IMR-90 (cell line): Measurements from ENCODE around the gene EME2. TPM values are rescaled to one million over a fixed set of nuclear protein-coding genes. Genes with fewer than 3 reads are reported as not detected.

Experiments
- ATAC-seq: fragments of 200-7000 bp; cut with Tn5 transposase; 2 replicates; pipeline ENCODE4 v1.9.1; 2020; ENCODE audit warnings: low read depth, mild to moderate bottlenecking, moderate library complexity
- BruUV-seq: library from RNA; stranded (reverse); fragments of 400-500 nt; replicated peaks from 2 replicates; lab custom pipeline; 2021; lab: Mats Ljungman, UMichigan
- CTCF ChIA-PET: fragments of 300-600 bp; formaldehyde crosslinking; extraction: SDS; loops from one replicate; lab custom pipeline; 2021; ENCODE audit warnings: antibody characterized with exemption; lab: Yijun Ruan, JAX
- POLR2A ChIA-PET: fragments of 300-600 bp; sonication (Branson Sonifier 250); formaldehyde crosslinking; loops from one replicate; lab custom pipeline; 2022; ENCODE audit warnings: antibody characterized with exemption; ENCODE audit not compliant: unreplicated experiment; lab: Charles Lee
- DNase-seq: peaks from one replicate; pipeline ENCODE4 v3.0.0; 2013
- H2AFZ ChIP-seq: replicated peaks from 2 replicates; pipeline ENCODE3; 2013; ENCODE audit warnings: low read length, mild to moderate bottlenecking; ENCODE audit not compliant: poor library complexity
- H2AK5ac ChIP-seq: 2 replicates; pipeline ENCODE4 v1.6.1; 2013; ENCODE audit warnings: low read depth, low read length, inconsistent platforms
- H2AK9ac ChIP-seq: replicated peaks from 2 replicates; pipeline ENCODE3; 2013; ENCODE audit warnings: mild to moderate bottlenecking, low read depth, low read length, moderate library complexity; ENCODE audit not compliant: poor library complexity
- H2BK120ac ChIP-seq: 2 replicates; pipeline ENCODE4 v1.6.1; 2013; ENCODE audit warnings: low read depth, low read length, inconsistent platforms
- H2BK15ac ChIP-seq: 3 replicates; pipeline ENCODE4 v1.6.1; 2013; ENCODE audit warnings: low read depth, low read length, inconsistent platforms
- H2BK20ac ChIP-seq: 2 replicates; pipeline ENCODE4 v1.6.1; 2013; ENCODE audit warnings: low read depth, mild to moderate bottlenecking, inconsistent platforms, low read length, moderate library complexity
- H2BK5ac ChIP-seq: 2 replicates; pipeline ENCODE4 v1.6.1; 2013; ENCODE audit warnings: mild to moderate bottlenecking, low read depth, low read length, inconsistent platforms; ENCODE audit not compliant: poor library complexity, severe bottlenecking
- H3K14ac ChIP-seq: replicated peaks from 2 replicates; pipeline ENCODE4 v1.6.1; 2013; ENCODE audit warnings: low read depth, low read length, inconsistent platforms
- H3K18ac ChIP-seq: 2 replicates; pipeline ENCODE4 v1.6.1; 2013; ENCODE audit warnings: low read depth, low read length, control low read depth
- H3K23ac ChIP-seq: 2 replicates; pipeline ENCODE4 v1.6.1; 2013; ENCODE audit warnings: low read depth, low read length, inconsistent platforms
- H3K27ac ChIP-seq: 2 replicates; pipeline ENCODE4 v1.5.1; 2013; ENCODE audit warnings: mild to moderate bottlenecking, control low read depth, low read length; ENCODE audit not compliant: insufficient read depth
- H3K27me3 ChIP-seq: 2 replicates; pipeline ENCODE4 v1.6.1; 2013; ENCODE audit warnings: low read length; ENCODE audit not compliant: control insufficient read depth, insufficient read depth
- H3K36me3 ChIP-seq: 2 replicates; pipeline ENCODE4 v1.6.1; 2013; ENCODE audit warnings: low read length, mixed read lengths; ENCODE audit not compliant: control insufficient read depth, insufficient read depth
- H3K4ac ChIP-seq: 2 replicates; pipeline ENCODE4 v1.6.1; 2013; ENCODE audit warnings: low read depth, low read length, inconsistent platforms
- H3K4me1 ChIP-seq: 2 replicates; pipeline ENCODE4 v1.6.1; 2013; ENCODE audit warnings: low read length, mixed read lengths; ENCODE audit not compliant: control insufficient read depth, insufficient read depth
- H3K4me2 ChIP-seq: 2 replicates; pipeline ENCODE4 v1.6.1; 2013; ENCODE audit warnings: low read depth, mild to moderate bottlenecking, control low read depth, low read length, moderate library complexity
- H3K4me3 ChIP-seq: 2 replicates; pipeline ENCODE4 v1.5.1; 2013; ENCODE audit warnings: low read depth, mild to moderate bottlenecking, control low read depth, low read length, moderate library complexity; ENCODE audit not compliant: insufficient read depth
- H3K56ac ChIP-seq: 2 replicates; pipeline ENCODE4 v1.6.1; 2013; ENCODE audit warnings: low read length, inconsistent platforms; ENCODE audit not compliant: insufficient read depth; ENCODE audit errors: extremely low read depth
- H3K79me1 ChIP-seq, 2 experiments: 2 replicates each; pipeline ENCODE4 v1.6.1; 2013; ENCODE audit warnings: low read length in 2 of 2, inconsistent platforms in 1 of 2, low read depth in 1 of 2
- H3K9ac ChIP-seq: 2 replicates; pipeline ENCODE4 v1.6.1; 2013; ENCODE audit warnings: low read depth, low read length, control low read depth
- H3K9me1 ChIP-seq: 2 replicates; pipeline ENCODE4 v1.6.1; 2013; ENCODE audit warnings: low read length, inconsistent platforms; ENCODE audit not compliant: insufficient read depth
- H3K9me3 ChIP-seq: 2 replicates; pipeline ENCODE4 v1.6.1; 2013; ENCODE audit warnings: low read length; ENCODE audit not compliant: control insufficient read depth, insufficient read depth
- H4K20me1 ChIP-seq: 2 replicates; pipeline ENCODE4 v1.6.1; 2013; ENCODE audit warnings: low read length, inconsistent platforms; ENCODE audit not compliant: insufficient read depth
- H4K5ac ChIP-seq: 2 replicates; pipeline ENCODE4 v1.6.1; 2013; ENCODE audit warnings: mild to moderate bottlenecking, low read depth, low read length, control low read depth
- H4K8ac ChIP-seq, 2 experiments: 2 replicates each; pipeline ENCODE4 v1.6.1; 2013; ENCODE audit warnings: low read depth in 2 of 2, low read length in 2 of 2, control low read depth in 1 of 2, inconsistent platforms in 1 of 2
- H4K91ac ChIP-seq: 2 replicates; pipeline ENCODE4 v1.6.1; 2013; ENCODE audit warnings: low read depth, low read length, inconsistent platforms; ENCODE audit not compliant: insufficient read depth
- BHLHE40 ChIP-seq: fragments of 150-350 bp; IDR thresholded peaks from 2 replicates; pipeline ENCODE4 v1.6.1; 2016; ENCODE audit warnings: mild to moderate bottlenecking, low read depth, low read length
- CEBPB ChIP-seq: IDR thresholded peaks from 2 replicates; pipeline ENCODE4 v1.6.1; 2012; ENCODE audit warnings: low read depth, low read length, improper control_type of control experiment
- CHD1 ChIP-seq: IDR thresholded peaks from 2 replicates; pipeline ENCODE4 v1.6.1; 2012; ENCODE audit warnings: low read depth, low read length, improper control_type of control experiment
- CTCF ChIP-seq: conservative IDR thresholded peaks from 2 replicates; pipeline ENCODE4 v1.5.1; 2012; ENCODE audit warnings: mild to moderate bottlenecking, low read depth, low read length, improper control_type of control experiment
- ELK1 ChIP-seq: fragments of 150-350 bp; IDR thresholded peaks from 2 replicates; pipeline ENCODE4 v1.6.1; 2016; ENCODE audit warnings: low read depth, mild to moderate bottlenecking, low read length, moderate library complexity, borderline replicate concordance
- FOS ChIP-seq: fragments of 150-350 bp; IDR thresholded peaks from 2 replicates; pipeline ENCODE4 v1.6.1; 2016; ENCODE audit warnings: low read depth, low read length
- MAFK ChIP-seq: IDR thresholded peaks from 2 replicates; pipeline ENCODE4 v1.6.1; 2012; ENCODE audit warnings: low read depth, low read length, improper control_type of control experiment
- MAZ ChIP-seq: IDR thresholded peaks from 2 replicates; pipeline ENCODE4 v1.6.1; 2012; ENCODE audit warnings: low read depth, mild to moderate bottlenecking, low read length, improper control_type of control experiment, moderate library complexity, borderline replicate concordance
- MXI1 ChIP-seq: IDR thresholded peaks from 2 replicates; pipeline ENCODE4 v1.6.1; 2012; ENCODE audit warnings: low read depth, mild to moderate bottlenecking, low read length, moderate library complexity, borderline replicate concordance
- NFE2L2 ChIP-seq: fragments of 150-350 bp; IDR thresholded peaks from 2 replicates; pipeline ENCODE4 v1.6.1; 2016; ENCODE audit warnings: low read depth, mild to moderate bottlenecking, low read length
- POLR2A ChIP-seq: IDR thresholded peaks from 2 replicates; pipeline ENCODE4 v1.6.1; 2012; ENCODE audit warnings: mild to moderate bottlenecking, low read depth, low read length
- RAD21 ChIP-seq: IDR thresholded peaks from 2 replicates; pipeline ENCODE4 v1.6.1; 2012; ENCODE audit warnings: low read length, improper control_type of control experiment
- RCOR1 ChIP-seq: IDR thresholded peaks from 2 replicates; pipeline ENCODE4 v1.6.1; 2012; ENCODE audit warnings: mild to moderate bottlenecking, low read length, improper control_type of control experiment; ENCODE audit not compliant: insufficient replicate concordance
- RFX5 ChIP-seq: IDR thresholded peaks from 2 replicates; pipeline ENCODE4 v1.8.0; 2012; ENCODE audit warnings: low read depth, mild to moderate bottlenecking, low read length, moderate library complexity
- SMC3 ChIP-seq: fragments of 150-350 bp; IDR thresholded peaks from 2 replicates; pipeline ENCODE4 v1.6.1; 2016; ENCODE audit warnings: low read depth, mild to moderate bottlenecking, antibody characterized with exemption, low read length, moderate library complexity
- USF2 ChIP-seq: fragments of 150-350 bp; IDR thresholded peaks from 2 replicates; pipeline ENCODE4 v1.6.1; 2017; ENCODE audit warnings: mild to moderate bottlenecking, antibody characterized with exemption, low read length, low read depth
- WGBS, 2 experiments: methylation state at CpG; one replicate each; pipeline versions ENCODE4 v1.1.5 to v1.1.7; 2013; ENCODE audit warnings: missing lambda C conversion rate in 2 of 2; ENCODE audit not compliant: insufficient read length in 1 of 2; ENCODE audit errors: extremely low coverage in 2 of 2; 5-methylcytosine and 5-hydroxymethylcytosine counted together
- dilution Hi-C: fragments of 300-500 bp; cut with HindIII; formaldehyde crosslinking; loops from one replicate; pipeline ENCODE4 v1.14.3; 2018; ENCODE audit warnings: low sequenced_read_pairs; ENCODE audit not compliant: unreplicated experiment
- in situ Hi-C: fragments of 300-500 bp; cut with MboI; formaldehyde crosslinking; loops from 3 replicates; pipeline ENCODE4 v1.14.3; 2019; ENCODE audit warnings: low sequenced_read_pairs, inconsistent platforms, mixed read lengths
- intact Hi-C: fragments of 100-400 bp; cut with micrococcal nuclease; formaldehyde crosslinking; loops from 2 replicates; pipeline ENCODE4 v1.10.0; 2022
- polyA plus RNA-seq, 3 experiments: library from polyadenylated mRNA; depleted of rRNA; stranded (reverse); fragments of >200 nt; gene quantifications; 2 replicates each; pipeline ENCODE4 v1.2.3, GENCODE V29; 2012; ENCODE audit warnings: low replicate concordance in 1 of 3
- total RNA-seq: library from RNA; depleted of rRNA; stranded (reverse); fragments of >200 nt; gene quantifications from 2 replicates; pipeline ENCODE4 v1.2.3, GENCODE V29; 2012

The EME2 gene
- total and polyA plus RNA-seq, 2 of the 4 experiments (the other 2 are of a cell fraction) = 1.3 to 9.6 TPM

- CTCF ChIA-PET = no interaction called here
- Histone ChIP-seq H3K14ac (no peak overlapping the region), H4K91ac (no peak overlapping the region), H2BK120ac (no peak overlapping the region), H3K9me1 (peaks cover 2% of the 10 kb centered on the region; the same call in 1 of the 2 replicates), H2AK5ac (no peak overlapping the region), H3K27ac (no peak overlapping the region), H3K27me3 (no peaks in the 10 kb centered on the region), H3K18ac (no peak overlapping the region), H3K4me3 (no peak overlapping the region), H4K5ac (no peak overlapping the region), H3K9me3 (no peaks in the 10 kb centered on the region), H3K4me1 (no peaks in the 10 kb centered on the region), H4K20me1 (peaks cover 36% of the 10 kb centered on the region), H2BK20ac (no peak overlapping the region), H3K79me1 (peaks cover 26 to 53% of the 10 kb centered on the region in 2 experiments), H2AFZ (peak overlapping the region; percentile 64), H3K23ac (no peak overlapping the region), H2AK9ac (no peak overlapping the region), H2BK15ac (no peak overlapping the region), H3K4ac (no peak overlapping the region), H3K56ac (no peak overlapping the region), H4K8ac (no peak overlapping the region), H3K9ac (no peak overlapping the region), H3K36me3 (peaks cover 43% of the 10 kb centered on the region), H3K4me2 (no peak overlapping the region), H2BK5ac (no peak overlapping the region)
- 98% methylated on average over 14 of the region's 22 CpGs; no CpG with 5 or more reads in 1 of the 2 experiments for WGBS, 2 experiments
- in situ Hi-C loops = no loop called here
- no TSS peak for BruUV-seq
- no peak for TF ChIP-seq CEBPB
- no peak for TF ChIP-seq BHLHE40
- TF ChIP-seq RCOR1 = no peak
- no peak for TF ChIP-seq CHD1
- TF ChIP-seq MAFK = no peak
- no peak for TF ChIP-seq MXI1
- TF ChIP-seq USF2 = no peak
- TF ChIP-seq MAZ = no peak
- TF ChIP-seq RAD21 = no peak
- no peak for TF ChIP-seq NFE2L2
- TF ChIP-seq SMC3 = no peak
- no peak for TF ChIP-seq RFX5
- TF ChIP-seq POLR2A = no peak
- TF ChIP-seq CTCF = no peak
- TF ChIP-seq FOS = no peak
- TF ChIP-seq ELK1 = no peak
- dilution Hi-C loops = no loop called here
- ATAC-seq (no peak), DNase-seq (no peak)
- POLR2A ChIA-PET = no interaction called here
- intact Hi-C loops = no loop called here
Observed at GRCh38 chr16:1734816-1735215, 37.8 kb upstream of the EME2 start.
